ENCODE data around the gene RFC3. TPM values are rescaled to one million over a fixed set of nuclear protein-coding genes. Genes with fewer than 3 reads are reported as not detected.

RFC3 gene
- total and polyA plus RNA-seq, 2 donors (not counting 1 experiment from before 2014, with no cell fraction given) = 3.1 to 13.4 TPM

- no peak for TF ChIP-seq EZH2 (IDR thresholded peaks at IDR 0.05; ENCODE audit: low read length, missing control alignments)
- TF ChIP-seq CTCF (conservative IDR thresholded peaks at IDR 0.05 in 1 of 2, IDR thresholded peaks at IDR 0.05 in 1 of 2; ENCODE audit: low read depth in 1 of 2, low read length in 2 of 2) = no peak
- no peaks in the 10 kb centered on the region for H3K9me3 ChIP-seq (ENCODE audit: control insufficient read depth, insufficient read depth, low read depth, low read length)
Measured at GRCh38 chr13:33865945-33866344, 48.0 kb downstream of the RFC3 start.

GRCh38 chr13:33867472-33867871, 49.5 kb downstream of the RFC3 start:
- H3K27ac ChIP-seq (ENCODE audit: insufficient read depth, low read length) = no peak overlapping the region
- no peak for DNase-seq (ENCODE audit: low read depth in 2 of 2)
- no peaks in the 10 kb centered on the region for H3K4me1 ChIP-seq (ENCODE audit: control insufficient read depth, extremely low read depth, insufficient read depth, low read length)
- H4K20me1 ChIP-seq (ENCODE audit: control insufficient read depth, extremely low read depth, insufficient read depth, low read length) = no peaks in the 10 kb centered on the region
- TF ChIP-seq EZH2 (IDR thresholded peaks at IDR 0.05; ENCODE audit: low read length, missing control alignments) (no peak), CTCF (conservative IDR thresholded peaks at IDR 0.05 in 1 of 2, IDR thresholded peaks at IDR 0.05 in 1 of 2; ENCODE audit: low read depth in 1 of 2, low read length in 2 of 2) (peak; percentile 9 to 24)
- no peaks in the 10 kb centered on the region for H3K79me2 ChIP-seq (ENCODE audit: control insufficient read depth, insufficient read depth, low read length)
- H3K27me3 ChIP-seq (ENCODE audit: control insufficient read depth, insufficient read depth, low read length) = no peaks in the 10 kb centered on the region
- no peaks in the 10 kb centered on the region for H3K36me3 ChIP-seq (ENCODE audit: control insufficient read depth, insufficient read depth, low read length)
- no peaks in the 10 kb centered on the region for H3K9me3 ChIP-seq (ENCODE audit: control insufficient read depth, insufficient read depth, low read depth, low read length)
- H2AFZ ChIP-seq (ENCODE audit: low read length) = no peak overlapping the region
- no peak overlapping the region for H3K9ac ChIP-seq (ENCODE audit: insufficient read depth, low read length)
- H3K4me2 ChIP-seq (ENCODE audit: extremely low read depth, insufficient read depth, low read length) = no peak overlapping the region
- no peak overlapping the region for H3K4me3 ChIP-seq (replicated peaks in 1 of 4; ENCODE audit: control extremely low read depth in 1 of 4, insufficient read depth in 1 of 4, low read depth in 3 of 4, low read length in 4 of 4)

More at GRCh38 chr13:33865945-33866344, 48.0 kb downstream of the RFC3 start:
- no peaks in the 10 kb centered on the region for H4K20me1 ChIP-seq (ENCODE audit: control insufficient read depth, extremely low read depth, insufficient read depth, low read length)
- no peak overlapping the region for H3K4me3 ChIP-seq (replicated peaks in 1 of 4; ENCODE audit: control extremely low read depth in 1 of 4, insufficient read depth in 1 of 4, low read depth in 3 of 4, low read length in 4 of 4)
- no peaks in the 10 kb centered on the region for H3K79me2 ChIP-seq (ENCODE audit: control insufficient read depth, insufficient read depth, low read length)
- no peak overlapping the region for H3K27ac ChIP-seq (ENCODE audit: insufficient read depth, low read length)
- H3K27me3 ChIP-seq (ENCODE audit: control insufficient read depth, insufficient read depth, low read length) = no peaks in the 10 kb centered on the region
- no peak overlapping the region for H3K4me2 ChIP-seq (ENCODE audit: extremely low read depth, insufficient read depth, low read length)
- no peak overlapping the region for H2AFZ ChIP-seq (ENCODE audit: low read length)
- H3K4me1 ChIP-seq (ENCODE audit: control insufficient read depth, extremely low read depth, insufficient read depth, low read length) = no peaks in the 10 kb centered on the region
- no peak for DNase-seq (ENCODE audit: low read depth in 2 of 2)
- H3K9ac ChIP-seq (ENCODE audit: insufficient read depth, low read length) = no peak overlapping the region
- H3K36me3 ChIP-seq (ENCODE audit: control insufficient read depth, insufficient read depth, low read length) = no peaks in the 10 kb centered on the region

GRCh38 chr13:33868343-33868994, 50.5 kb downstream of the RFC3 start:
- H3K4me3 ChIP-seq (replicated peaks in 1 of 4; ENCODE audit: control extremely low read depth in 1 of 4, insufficient read depth in 1 of 4, low read depth in 3 of 4, low read length in 4 of 4) = no peak overlapping the region
- H3K27ac ChIP-seq (ENCODE audit: insufficient read depth, low read length) = no peak overlapping the region
- H3K36me3 ChIP-seq (ENCODE audit: control insufficient read depth, insufficient read depth, low read length) = no peaks in the 10 kb centered on the region
- no peaks in the 10 kb centered on the region for H4K20me1 ChIP-seq (ENCODE audit: control insufficient read depth, extremely low read depth, insufficient read depth, low read length)
- H3K79me2 ChIP-seq (ENCODE audit: control insufficient read depth, insufficient read depth, low read length) = no peaks in the 10 kb centered on the region
- H3K4me1 ChIP-seq (ENCODE audit: control insufficient read depth, extremely low read depth, insufficient read depth, low read length) = no peaks in the 10 kb centered on the region
- no peak for DNase-seq (ENCODE audit: low read depth in 2 of 2)
- no peak overlapping the region for H3K9ac ChIP-seq (ENCODE audit: insufficient read depth, low read length)
- H3K9me3 ChIP-seq (ENCODE audit: control insufficient read depth, insufficient read depth, low read depth, low read length) = no peaks in the 10 kb centered on the region
- H3K27me3 ChIP-seq (ENCODE audit: control insufficient read depth, insufficient read depth, low read length) = no peaks in the 10 kb centered on the region
- no peak overlapping the region for H2AFZ ChIP-seq (ENCODE audit: low read length)
- no peak overlapping the region for H3K4me2 ChIP-seq (ENCODE audit: extremely low read depth, insufficient read depth, low read length)
- TF ChIP-seq CTCF (conservative IDR thresholded peaks at IDR 0.05 in 1 of 2, IDR thresholded peaks at IDR 0.05 in 1 of 2; ENCODE audit: low read depth in 1 of 2, low read length in 2 of 2) (no peak), EZH2 (IDR thresholded peaks at IDR 0.05; ENCODE audit: low read length, missing control alignments) (no peak)

All from fibroblast of lung (primary cell).